CD4-positive, alpha-beta T cell treated with Interleukin-1 beta for 1 hour (primary cell): ENCODE measurements around the gene CTDSP2.
"Not testable (repeated sequence)": the region's sequence is repeated elsewhere in the genome, so short reads cannot be mapped to it uniquely, and the experiment has no call there.

Experiments
- DNase-seq, 2 donors: peaks; one replicate each; pipeline ENCODE4 v3.0.0-alpha.2; 2020 to 2022

The CTDSP2 gene

DNA sequence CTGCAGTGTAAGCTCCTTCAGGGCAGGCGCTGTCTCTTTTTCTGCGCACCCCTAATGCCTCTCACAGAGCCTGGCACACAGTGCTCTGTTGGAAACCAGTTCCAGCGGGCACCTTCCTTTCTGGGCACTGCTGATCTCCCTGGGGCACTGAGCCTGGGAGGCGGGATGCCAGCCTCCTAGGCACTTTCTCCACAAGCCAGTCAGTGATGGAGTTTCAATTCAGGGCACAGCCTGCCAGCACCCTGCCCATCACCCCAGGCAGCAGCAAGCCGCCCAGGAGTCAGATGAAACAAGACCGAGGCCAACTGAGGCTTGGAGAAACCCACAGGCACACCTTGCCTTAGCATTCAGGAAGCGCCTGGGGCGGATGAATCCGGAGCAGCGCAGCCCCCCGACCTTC, 5.7 kb upstream of the CTDSP2 start:
- no peak for DNase-seq

- DNase-seq = no peak
These were observed 5.0 kb upstream of the CTDSP2 start for GRCh38 chr12:57851552-57851951.

DNA sequence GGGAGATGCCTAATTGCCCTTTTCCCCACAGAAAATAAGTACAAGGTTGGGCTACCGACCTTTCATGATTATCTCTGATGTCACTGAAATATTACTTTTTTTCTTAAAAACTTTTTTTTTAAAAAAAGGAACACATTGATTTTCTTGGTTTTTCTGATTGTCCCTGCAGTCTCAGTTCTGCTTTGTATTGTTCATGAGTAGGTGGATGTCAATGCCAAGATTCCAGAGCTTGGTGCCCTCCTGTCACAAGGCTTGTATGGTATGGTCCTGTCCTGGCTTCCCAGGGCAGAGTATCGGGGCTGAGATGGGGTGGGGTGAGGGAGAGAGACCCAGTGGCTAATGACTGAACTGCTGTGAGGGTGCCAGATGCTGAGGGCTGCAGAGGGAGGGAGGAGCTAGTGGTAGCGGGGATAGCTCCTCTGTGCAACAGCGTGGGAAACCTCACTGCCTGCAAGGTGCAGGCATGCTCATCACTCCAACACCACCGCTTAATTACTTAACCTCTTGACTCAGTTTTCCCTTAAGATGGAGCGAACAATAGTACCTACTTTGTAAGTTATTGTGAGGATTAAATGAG, 4.4 kb upstream of the CTDSP2 start:
- no peak for DNase-seq

DNA sequence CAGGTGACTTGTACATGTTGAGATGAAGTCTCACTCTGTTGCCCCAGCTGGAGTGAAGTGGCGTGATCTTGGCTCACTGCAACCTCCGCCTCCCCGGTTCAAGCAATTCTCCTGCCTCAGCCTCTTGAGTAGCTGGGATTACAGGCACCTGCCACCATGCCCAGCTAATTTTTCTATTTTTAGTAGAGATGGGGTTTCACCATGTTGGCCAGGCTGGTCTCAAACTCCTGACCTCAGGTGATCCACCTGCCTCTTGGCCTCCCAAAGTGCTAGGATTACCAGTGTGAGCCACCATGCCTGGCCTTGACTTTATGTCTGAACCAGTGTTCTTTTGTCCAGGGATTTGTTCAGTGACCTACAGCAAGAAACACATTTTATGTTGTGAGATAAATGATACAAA, 2.9 kb upstream of the CTDSP2 start:
- not testable (repeated sequence) for DNase-seq

GRCh38 chr12:57849035-57849434, 2.5 kb upstream of the CTDSP2 start:
- DNase-seq = no peak

GRCh38 chr12:57848208-57848607, 1.7 kb upstream of the CTDSP2 start:
- no peak for DNase-seq

- DNase-seq = peak in 1 of 2 donors; percentile 8
These were observed 298 bp downstream of the CTDSP2 start for GRCh38 chr12:57846285-57846576.

DNA sequence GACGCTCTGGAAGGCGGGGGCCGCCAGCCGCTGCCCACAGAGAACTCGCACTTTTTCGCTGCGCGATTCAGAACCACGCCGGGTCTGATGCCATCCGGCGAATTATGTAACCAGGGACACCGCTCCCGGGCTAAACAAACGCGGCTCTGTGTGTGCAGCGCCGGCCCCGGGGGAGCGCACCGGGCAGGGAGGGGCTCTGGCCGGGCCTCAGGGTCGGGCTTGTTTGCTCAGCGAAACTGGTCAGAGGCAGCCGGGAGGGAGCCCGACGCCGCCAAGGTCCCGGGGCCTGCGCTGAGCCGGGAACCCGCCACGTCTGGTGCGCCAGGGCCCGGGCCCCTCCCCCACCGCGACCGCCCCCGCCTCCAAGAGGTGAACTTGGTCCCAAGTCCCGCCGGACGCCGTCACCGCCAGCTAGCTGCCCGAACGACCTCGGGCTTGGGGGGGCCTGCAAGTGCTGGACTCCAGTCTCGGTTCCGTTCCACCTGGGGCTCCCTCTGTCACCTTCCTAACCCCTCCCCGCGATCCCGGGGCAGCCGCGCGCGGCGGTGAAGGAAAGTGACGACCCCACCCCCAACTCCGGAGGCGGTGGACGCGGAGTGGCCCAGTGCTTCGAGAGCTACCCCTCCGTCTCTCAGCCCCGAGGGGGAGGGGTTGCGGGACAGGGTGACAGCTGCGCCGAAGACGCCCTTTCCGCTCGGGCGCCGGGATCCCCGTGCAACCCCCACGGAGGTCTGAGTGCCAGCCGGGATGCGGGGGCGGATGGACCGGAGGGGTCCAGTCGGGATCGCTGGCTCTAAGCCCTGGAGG, 848 bp downstream of the CTDSP2 start:
- DNase-seq = peak; percentile 56 to 66

- peak in 1 of 2 donors; percentile 18 for DNase-seq
These were observed 1.6 kb downstream of the CTDSP2 start for GRCh38 chr12:57844709-57845477.

DNA sequence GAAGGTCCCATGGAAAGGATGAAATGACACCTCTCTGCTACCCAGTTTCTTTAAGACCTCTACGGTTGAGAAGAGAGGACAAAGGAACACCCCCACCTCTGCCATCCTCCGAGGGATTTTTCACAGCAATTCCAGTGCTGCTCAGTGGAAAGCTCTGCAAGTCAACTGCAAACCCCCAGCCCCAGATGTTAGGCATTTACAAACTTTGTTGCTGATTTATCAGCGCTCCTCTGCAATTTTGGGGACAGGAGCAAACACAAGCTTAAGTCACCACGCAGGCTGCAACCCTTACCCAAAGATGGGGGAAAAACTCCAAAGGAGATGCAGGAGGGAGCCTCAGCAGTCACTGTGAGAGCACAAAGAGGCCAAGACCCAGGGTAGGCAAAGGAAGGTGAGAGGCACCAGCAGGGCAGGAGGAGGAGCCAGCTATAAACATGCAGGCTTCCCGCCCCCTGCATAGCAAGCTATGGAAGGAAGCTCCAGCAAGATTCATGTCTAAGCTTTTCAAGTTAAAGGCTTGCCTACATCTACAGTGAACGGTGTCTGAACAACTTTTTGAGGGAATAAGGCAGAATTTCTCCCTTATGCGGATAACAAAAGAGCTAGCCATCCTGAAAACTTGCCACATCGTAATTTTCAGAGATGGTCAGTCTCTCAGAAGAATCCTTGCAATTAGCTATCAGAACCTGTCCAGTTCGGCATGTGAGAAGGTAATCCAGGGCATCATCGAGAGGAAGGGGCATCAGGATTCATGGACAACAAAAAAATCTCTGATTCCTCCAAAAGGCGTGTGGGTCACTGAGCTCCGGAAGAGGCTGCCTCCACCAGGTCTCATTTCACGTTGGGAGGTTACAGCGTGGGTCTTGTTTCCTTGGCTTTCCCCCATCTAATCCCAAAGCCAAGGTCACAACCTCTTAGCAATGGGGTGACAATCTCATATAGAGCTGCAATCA, 3.9 kb downstream of the CTDSP2 start:
- DNase-seq = no peak

DNA sequence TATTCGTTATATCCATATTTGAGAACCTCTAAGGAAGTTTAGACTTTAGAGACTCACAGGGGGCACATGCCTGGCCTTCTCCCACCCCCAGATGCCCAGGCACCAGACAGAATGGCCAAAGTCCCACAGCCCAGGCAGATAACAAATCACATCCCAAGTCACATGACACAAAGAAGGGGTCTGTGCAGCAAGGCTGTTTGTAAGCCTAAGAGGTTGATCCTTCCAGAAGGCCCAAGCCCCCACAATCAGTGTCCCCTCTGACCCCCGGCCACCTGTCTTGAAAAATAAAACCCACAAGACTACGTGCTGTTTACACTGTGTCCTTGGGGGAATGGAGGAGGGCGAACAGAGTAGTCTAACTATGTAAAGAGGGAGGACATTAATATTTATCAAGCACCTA, 5.1 kb downstream of the CTDSP2 start:
- DNase-seq = no peak

- no peak for DNase-seq
These were observed 5.8 kb downstream of the CTDSP2 start for GRCh38 chr12:57840726-57841125.

GRCh38 chr12:57839996-57840395, 6.5 kb downstream of the CTDSP2 start:
- no peak for DNase-seq

- peak; percentile 30 to 42 for DNase-seq
These were observed 7.8 kb downstream of the CTDSP2 start for GRCh38 chr12:57838594-57839302.

GRCh38 chr12:57837864-57838562, 8.5 kb downstream of the CTDSP2 start:
- DNase-seq = no peak

GRCh38 chr12:57836442-57837375, 9.8 kb downstream of the CTDSP2 start:
- DNase-seq = peak; percentile 37 to 48

- no peak for DNase-seq
These were observed 10.9 kb downstream of the CTDSP2 start for GRCh38 chr12:57835366-57836288.

- DNase-seq = no peak
These were observed 12.2 kb downstream of the CTDSP2 start for GRCh38 chr12:57834086-57834876.
